K562 (cell line): ENCODE results near the gene MRPL48. TPM values are rescaled to one million over a fixed set of nuclear protein-coding genes. Genes with fewer than 3 reads are reported as not detected.

Source experiments
- DMBX1 ChIP-seq: fragments of 250-450 bp; sonication (Bioruptor Pico); IDR thresholded peaks from 2 replicates; pipeline ENCODE4 v1.8.0; 2022; ENCODE audit warnings: inconsistent platforms, mild to moderate bottlenecking, moderate library complexity, borderline replicate concordance
- HMGN3 ChIP-seq: IDR thresholded peaks from 2 replicates; pipeline ENCODE4 v1.6.1; 2011; ENCODE audit warnings: borderline replicate concordance, low read depth, mild to moderate bottlenecking, mixed read lengths, low read length; ENCODE audit not compliant: insufficient read length; ENCODE audit errors: extremely low read depth
- IRF2 ChIP-seq: sonication (generic); formaldehyde crosslinking; IDR thresholded peaks from 2 replicates; pipeline ENCODE4 v1.8.1; 2022; ENCODE audit warnings: mild to moderate bottlenecking, missing genetic modification reagents
- IRF9 ChIP-seq: fragments of 450-650 bp; IDR thresholded peaks from 2 replicates; pipeline ENCODE4 v1.6.1; 2016; ENCODE audit warnings: missing biosample characterization, missing genetic modification characterization
- NFATC3 ChIP-seq: fragments of 450-650 bp; IDR thresholded peaks from 2 replicates; pipeline ENCODE4 v1.6.1; 2017; ENCODE audit warnings: mild to moderate bottlenecking
- NFXL1 ChIP-seq: fragments of 450-650 bp; formaldehyde crosslinking; IDR thresholded peaks from 2 replicates; pipeline ENCODE4 v1.4.0; 2021; ENCODE audit warnings: mild to moderate bottlenecking
- NFYB ChIP-seq: IDR thresholded peaks from 2 replicates; pipeline ENCODE4 v1.6.1; 2011; ENCODE audit warnings: mild to moderate bottlenecking, moderate library complexity; ENCODE audit not compliant: insufficient read length; ENCODE audit errors: extremely low read depth
- POLR2AphosphoS5 ChIP-seq: IDR thresholded peaks from 2 replicates; pipeline ENCODE4 v1.6.1; 2011; ENCODE audit warnings: mild to moderate bottlenecking, low read depth, low read length, moderate library complexity; ENCODE audit not compliant: control insufficient read depth, insufficient read depth
- POLR2B ChIP-seq: fragments of 450-650 bp; IDR thresholded peaks from 2 replicates; pipeline ENCODE4 v1.6.1; 2018; ENCODE audit warnings: low read depth; ENCODE audit not compliant: partially characterized antibody
- RAD21 ChIP-seq, 2 experiments: fragments of 250-450 bp in 1 of 2; fragments of 450-650 bp in 1 of 2; sonication (Bioruptor Pico) in 1 of 2; formaldehyde crosslinking in 1 of 2; IDR thresholded peaks in 1 of 2; conservative IDR thresholded peaks in 1 of 2; 2 replicates each; pipeline versions ENCODE4 v1.4.0 to v1.8.0; 2020 to 2022; ENCODE audit warnings: mild to moderate bottlenecking in 2 of 2, moderate library complexity in 1 of 2
- RREB1 ChIP-seq: fragments of 250-450 bp; sonication (Bioruptor Pico); IDR thresholded peaks from 2 replicates; pipeline ENCODE4 v1.4.0; 2020
- SMARCC2 ChIP-seq: fragments of 450-650 bp; IDR thresholded peaks from 2 replicates; pipeline ENCODE4 v1.6.1; 2017; ENCODE audit warnings: antibody characterized with exemption, moderate library complexity, mild to moderate bottlenecking, low read depth
- TBP ChIP-seq: optimal IDR thresholded peaks from 2 replicates; pipeline ENCODE3; 2011; ENCODE audit warnings: low read depth, low read length, improper control_type of control experiment
- polyA plus RNA-seq, 8 experiments: library from polyadenylated mRNA; depleted of rRNA in 4 of 8; stranded (reverse) in 5 of 8; unstranded in 3 of 8; fragments of >200 nt; fragmentation: Nextera tagmentation in 2 of 8; fragmentation: Illumina TruSeq in 1 of 8; extraction: Ambion mirVana in 2 of 8; extraction: Trizol in 1 of 8; gene quantifications; 2 replicates each; pipeline versions ENCODE4 v1.2.1 to v1.2.3, GENCODE V29; 2011 to 2014; ENCODE audit warnings: inconsistent platforms in 1 of 8, missing spikeins in 1 of 8
- total RNA-seq, 7 experiments: library from RNA; depleted of rRNA in 6 of 7; stranded (reverse); fragments of >200 nt in 6 of 7; fragmentation: Illumina TruSeq in 2 of 7; extraction: Trizol in 2 of 7; gene quantifications; 2 replicates each; pipeline versions ENCODE4 v1.2.1 to v1.2.3, GENCODE V29; 2011 to 2021; ENCODE audit warnings: low replicate concordance in 1 of 7
- TF ChIP-seq, protein P1 (sequence below): sonication (generic); formaldehyde crosslinking; IDR thresholded peaks from 2 replicates; pipeline ENCODE4 v1.9.0; 2022; ENCODE audit warnings: mild to moderate bottlenecking, missing genetic modification reagents
- TF ChIP-seq, protein P2 (sequence below), 2 experiments: fragments of 250-450 bp in 1 of 2; fragments of 450-650 bp in 1 of 2; sonication (Bioruptor Pico) in 1 of 2; IDR thresholded peaks; 2 replicates each; pipeline versions ENCODE4 v1.6.1 to v1.8.0; 2016 to 2021; ENCODE audit warnings: mild to moderate bottlenecking in 2 of 2, moderate library complexity in 2 of 2, missing compliant biosample characterization in 1 of 2, missing genetic modification characterization in 1 of 2
- TF ChIP-seq, protein P3 (sequence below): conservative IDR thresholded peaks from 2 replicates; pipeline ENCODE4 v1.6.1; 2011; ENCODE audit warnings: low read depth, mild to moderate bottlenecking, low read length; ENCODE audit not compliant: control insufficient read depth

The MRPL48 gene
- total and polyA plus RNA-seq, 9 of the 15 experiments (the other 6 are each of a cell fraction or from before 2014, with no cell fraction given): 66.0 to 237 (median 104) TPM

DNA sequence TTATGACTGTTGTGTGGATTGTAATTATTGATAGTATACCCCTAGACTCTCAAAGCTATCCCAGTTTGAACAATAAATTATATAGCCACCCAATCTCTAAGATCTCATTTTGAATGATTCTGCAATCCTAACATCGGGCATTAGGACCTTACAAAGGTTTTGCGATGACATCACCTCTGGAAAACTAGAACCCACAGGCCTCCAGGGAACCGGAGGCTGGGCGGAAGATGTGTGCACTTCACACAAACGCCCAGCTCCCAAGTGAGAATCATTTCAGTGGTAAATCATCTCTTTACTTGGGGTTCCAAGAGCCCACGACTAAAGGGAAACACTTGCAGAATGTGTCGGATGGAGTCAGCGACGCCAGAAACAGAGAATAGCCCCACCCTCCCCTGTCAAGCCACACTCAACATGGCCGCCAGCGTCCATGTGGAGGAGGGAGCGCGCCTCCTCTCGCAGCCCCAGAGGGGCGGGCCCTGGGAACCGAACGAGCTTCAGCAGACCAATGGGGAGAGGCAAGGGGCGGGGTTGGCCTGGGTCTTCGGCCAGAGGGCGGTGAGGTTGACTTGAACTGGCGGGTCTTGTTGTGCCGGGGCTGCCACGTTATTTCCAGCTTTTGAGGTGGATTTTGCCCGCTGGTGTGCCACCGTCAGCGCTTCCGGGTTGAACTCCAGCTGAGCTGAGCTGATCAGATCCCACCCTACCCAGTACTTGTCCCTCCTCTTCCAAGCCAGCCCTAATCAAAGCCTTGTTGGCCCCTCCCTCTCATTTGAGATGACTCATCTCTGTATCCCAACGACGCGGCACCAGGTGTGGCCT lies 8.4 kb upstream of the MRPL48 start (continued):
- TF ChIP-seq RREB1 (CRISPR knock-in tag) (no peak), IRF9 (tag) (0 out of 2 replicates have a peak, but pooled peaks have one; percentile 42), NFXL1 (0 out of 2 replicates have a peak, but pooled peaks have one; percentile 33), DMBX1 (CRISPR knock-in tag) (no peak), POLR2B (peak; percentile 73), IRF2 (CRISPR knock-in tag) (no peak), TBP (peak; percentile 82), NFATC3 (no peak), NFYB (peak; percentile 17), RAD21 (CRISPR knock-in tag; conservative IDR thresholded peaks at IDR 0.05 in 1 of 2, IDR thresholded peaks at IDR 0.05 in 1 of 2) (no peak), SMARCC2 (no peak; the same call in 1 of the 2 replicates), POLR2AphosphoS5 (peak; percentile 79), HMGN3 (peak; percentile 51)
- TF ChIP-seq, protein P1, sequence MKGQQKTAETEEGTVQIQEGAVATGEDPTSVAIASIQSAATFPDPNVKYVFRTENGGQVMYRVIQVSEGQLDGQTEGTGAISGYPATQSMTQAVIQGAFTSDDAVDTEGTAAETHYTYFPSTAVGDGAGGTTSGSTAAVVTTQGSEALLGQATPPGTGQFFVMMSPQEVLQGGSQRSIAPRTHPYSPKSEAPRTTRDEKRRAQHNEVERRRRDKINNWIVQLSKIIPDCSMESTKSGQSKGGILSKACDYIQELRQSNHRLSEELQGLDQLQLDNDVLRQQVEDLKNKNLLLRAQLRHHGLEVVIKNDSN (CRISPR knock-in tag): 0 out of 2 replicates have a peak, but pooled peaks have one; percentile 24
- TF ChIP-seq, protein P2, sequence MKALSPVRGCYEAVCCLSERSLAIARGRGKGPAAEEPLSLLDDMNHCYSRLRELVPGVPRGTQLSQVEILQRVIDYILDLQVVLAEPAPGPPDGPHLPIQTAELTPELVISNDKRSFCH (CRISPR knock-in tag; IDR thresholded peaks at IDR 0.05): no peak
- TF ChIP-seq, protein P2 (tag; IDR thresholded peaks at IDR 0.05): no peak; the same call in 1 of the 2 replicates
- TF ChIP-seq, protein P3, sequence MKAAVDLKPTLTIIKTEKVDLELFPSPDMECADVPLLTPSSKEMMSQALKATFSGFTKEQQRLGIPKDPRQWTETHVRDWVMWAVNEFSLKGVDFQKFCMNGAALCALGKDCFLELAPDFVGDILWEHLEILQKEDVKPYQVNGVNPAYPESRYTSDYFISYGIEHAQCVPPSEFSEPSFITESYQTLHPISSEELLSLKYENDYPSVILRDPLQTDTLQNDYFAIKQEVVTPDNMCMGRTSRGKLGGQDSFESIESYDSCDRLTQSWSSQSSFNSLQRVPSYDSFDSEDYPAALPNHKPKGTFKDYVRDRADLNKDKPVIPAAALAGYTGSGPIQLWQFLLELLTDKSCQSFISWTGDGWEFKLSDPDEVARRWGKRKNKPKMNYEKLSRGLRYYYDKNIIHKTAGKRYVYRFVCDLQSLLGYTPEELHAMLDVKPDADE: peak; percentile 85
